Measurements from ENCODE around the gene ABCC3.
"Not testable (repeated sequence)": the region's sequence is repeated elsewhere in the genome, so short reads cannot be mapped to it uniquely, and the experiment has no call there.

ABCC3 gene

DNA sequence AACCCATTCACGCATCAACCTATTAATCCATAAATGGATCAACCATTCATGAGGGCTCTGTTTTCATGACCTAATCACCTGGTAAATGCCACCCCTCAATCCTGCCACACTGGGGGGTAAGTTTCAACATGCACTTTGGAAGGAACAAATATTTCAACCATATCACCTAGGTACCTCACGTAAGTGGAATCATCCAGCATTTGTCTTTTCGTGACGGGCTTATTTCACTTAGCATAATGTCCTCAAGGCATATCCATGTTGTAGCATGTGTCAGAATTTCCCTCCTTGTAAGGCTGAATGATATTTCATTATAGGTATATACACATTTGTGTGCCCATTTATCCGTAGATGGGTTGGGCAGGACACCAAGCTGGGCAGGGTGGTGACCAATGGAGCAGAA is 37.4 kb downstream of the ABCC3 start:
- DNase-seq, result no peak

DNA sequence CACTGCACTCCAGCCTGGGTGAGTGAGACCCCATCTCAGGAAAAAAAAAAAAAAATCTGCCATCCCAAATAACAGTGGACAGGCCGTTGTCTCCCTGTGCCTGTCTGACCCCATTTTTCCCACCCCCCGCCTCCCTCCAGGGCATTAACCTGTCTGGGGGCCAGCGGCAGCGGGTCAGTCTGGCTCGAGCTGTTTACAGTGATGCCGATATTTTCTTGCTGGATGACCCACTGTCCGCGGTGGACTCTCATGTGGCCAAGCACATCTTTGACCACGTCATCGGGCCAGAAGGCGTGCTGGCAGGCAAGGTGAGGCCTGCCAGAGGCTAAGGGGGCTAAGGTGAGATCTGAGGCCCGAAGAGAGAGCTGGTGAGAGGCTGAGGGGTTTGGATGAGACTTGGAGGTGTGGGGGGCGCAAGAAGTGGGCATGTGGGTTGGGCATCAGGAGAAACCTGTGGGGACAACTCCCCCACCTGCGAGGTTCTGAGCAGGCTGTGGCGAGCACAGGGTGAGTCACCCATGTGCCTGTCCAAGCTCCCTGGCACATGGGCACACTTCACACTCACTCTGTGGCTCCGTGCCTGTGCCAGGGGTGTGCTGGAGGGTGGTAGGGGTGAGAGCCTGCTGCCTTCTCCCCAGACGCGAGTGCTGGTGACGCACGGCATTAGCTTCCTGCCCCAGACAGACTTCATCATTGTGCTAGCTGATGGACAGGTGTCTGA is 38.3 kb downstream of the ABCC3 start:
- DNase-seq, result no peak

DNA sequence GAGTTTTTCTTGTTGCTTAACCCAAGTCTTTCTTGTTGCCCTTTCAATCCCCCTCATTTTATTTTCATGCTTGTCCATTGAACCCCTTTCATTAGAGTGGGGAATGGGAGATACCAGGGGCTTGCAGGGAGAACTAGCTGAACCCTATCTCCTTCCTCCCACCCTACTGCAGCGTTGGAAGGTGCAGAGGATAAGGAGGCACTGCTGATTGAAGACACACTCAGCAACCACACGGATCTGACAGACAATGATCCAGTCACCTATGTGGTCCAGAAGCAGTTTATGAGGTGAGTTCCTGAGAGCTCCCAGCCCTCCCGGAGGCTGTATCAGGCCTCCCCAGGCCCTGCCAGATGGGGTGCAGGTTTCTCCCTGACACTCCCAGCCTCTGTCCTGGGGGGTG is 40.5 kb downstream of the ABCC3 start:
- DNase-seq, result no peak

DNA sequence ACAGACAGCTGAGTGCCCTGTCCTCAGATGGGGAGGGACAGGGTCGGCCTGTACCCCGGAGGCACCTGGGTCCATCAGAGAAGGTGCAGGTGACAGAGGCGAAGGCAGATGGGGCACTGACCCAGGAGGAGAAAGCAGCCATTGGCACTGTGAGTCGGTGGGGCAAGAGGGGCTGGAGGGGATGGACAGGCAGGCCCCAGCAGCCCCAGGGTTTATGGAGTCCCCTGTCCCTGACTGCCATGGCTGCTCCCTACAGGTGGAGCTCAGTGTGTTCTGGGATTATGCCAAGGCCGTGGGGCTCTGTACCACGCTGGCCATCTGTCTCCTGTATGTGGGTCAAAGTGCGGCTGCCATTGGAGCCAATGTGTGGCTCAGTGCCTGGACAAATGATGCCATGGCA is 40.9 kb downstream of the ABCC3 start:
- no peak for DNase-seq

DNA sequence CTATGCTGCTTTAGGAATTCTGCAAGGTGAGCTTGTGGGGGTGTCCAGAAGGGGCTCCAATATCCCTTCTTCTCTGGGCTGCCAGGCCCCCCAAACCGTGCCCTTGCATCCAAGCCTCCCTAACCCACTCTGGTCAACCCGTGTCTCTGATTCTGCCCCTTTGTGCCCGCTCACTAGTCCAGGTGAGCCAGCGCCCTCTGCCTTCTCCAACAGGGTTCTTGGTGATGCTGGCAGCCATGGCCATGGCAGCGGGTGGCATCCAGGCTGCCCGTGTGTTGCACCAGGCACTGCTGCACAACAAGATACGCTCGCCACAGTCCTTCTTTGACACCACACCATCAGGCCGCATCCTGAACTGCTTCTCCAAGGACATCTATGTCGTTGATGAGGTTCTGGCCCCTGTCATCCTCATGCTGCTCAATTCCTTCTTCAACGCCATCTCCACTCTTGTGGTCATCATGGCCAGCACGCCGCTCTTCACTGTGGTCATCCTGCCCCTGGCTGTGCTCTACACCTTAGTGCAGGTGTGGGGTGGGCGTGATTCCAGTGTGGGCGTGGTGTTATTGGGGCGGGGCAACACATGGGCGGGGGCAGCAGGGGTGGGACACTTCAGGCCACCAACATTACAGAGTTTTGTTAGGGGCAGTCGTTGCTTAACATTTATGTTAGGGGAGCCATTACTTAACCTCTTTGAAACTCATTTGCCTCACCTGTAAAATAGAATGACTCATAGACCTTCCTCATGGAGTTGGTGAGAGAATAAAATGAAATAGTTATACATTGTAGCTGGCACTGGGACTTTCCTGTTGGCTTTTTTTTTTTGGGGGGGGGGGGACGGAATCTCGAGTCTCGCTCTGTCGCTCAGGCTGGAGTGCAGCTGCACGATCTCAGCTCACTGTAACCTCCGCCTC is 41.6 kb downstream of the ABCC3 start:
- DNase-seq, result no peak

DNA sequence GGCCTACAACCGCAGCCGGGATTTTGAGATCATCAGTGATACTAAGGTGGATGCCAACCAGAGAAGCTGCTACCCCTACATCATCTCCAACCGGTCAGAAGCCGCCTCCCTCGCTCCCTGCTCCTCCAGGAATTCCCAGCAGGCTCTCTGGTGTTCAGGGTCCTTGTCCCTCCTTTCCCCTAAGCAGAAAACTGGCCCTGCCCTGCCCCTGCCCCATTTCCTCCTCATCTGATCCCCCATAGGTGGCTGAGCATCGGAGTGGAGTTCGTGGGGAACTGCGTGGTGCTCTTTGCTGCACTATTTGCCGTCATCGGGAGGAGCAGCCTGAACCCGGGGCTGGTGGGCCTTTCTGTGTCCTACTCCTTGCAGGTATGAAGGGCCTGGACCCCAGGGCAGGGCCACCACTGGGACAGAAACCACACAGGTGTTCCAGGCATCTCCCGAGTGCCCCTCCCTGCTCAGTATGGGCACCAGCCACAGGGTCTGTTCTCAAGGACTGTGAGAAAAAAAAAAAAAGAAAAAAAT is 43.2 kb downstream of the ABCC3 start:
- no peak for DNase-seq

DNA sequence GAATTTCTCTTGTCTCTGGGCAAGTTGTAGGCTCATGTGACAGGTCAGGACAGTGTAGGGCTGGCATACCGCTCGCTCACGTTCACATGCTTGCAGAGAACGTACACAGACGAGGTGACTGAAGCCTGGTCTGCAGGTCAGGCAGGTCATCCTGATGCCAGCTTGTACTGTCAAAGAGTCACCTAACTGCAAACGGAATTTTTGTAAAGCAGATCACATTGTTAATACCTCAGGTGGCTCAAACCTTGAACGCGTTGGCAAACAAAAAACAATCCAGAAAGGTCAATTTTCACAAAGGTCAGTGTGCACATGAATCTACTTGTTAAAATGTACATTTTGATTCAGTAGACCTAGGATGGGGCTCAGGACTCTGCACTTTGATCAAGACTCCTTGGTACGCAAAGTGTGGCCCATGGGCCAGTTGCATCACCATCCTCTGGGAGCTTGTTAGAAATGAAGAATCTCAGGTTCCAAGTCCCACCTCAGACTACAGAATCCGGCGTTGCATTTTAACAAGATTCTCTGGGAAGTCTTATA is 44.4 kb downstream of the ABCC3 start:
- DNase-seq, result no peak

DNA sequence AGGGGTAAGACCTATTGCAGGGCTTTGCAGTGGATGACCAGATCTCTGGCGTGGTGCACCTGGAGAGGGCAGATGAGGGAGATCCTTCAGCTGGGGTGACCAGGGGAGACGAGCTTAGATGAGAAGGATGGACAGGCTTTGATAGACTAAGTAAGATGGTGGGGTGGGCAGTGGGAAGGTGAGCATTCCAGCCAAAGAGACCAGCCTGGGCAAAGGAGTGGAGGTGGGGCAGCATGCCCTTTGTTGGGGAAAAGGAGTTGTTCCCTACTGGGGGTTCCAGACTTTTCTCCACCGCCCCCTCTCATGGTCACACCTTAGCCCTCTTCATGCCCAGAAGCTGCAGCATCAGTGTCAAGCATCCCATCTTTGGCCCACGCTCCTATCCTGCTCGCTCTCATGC is 45.4 kb downstream of the ABCC3 start:
- DNase-seq, result no peak

DNA sequence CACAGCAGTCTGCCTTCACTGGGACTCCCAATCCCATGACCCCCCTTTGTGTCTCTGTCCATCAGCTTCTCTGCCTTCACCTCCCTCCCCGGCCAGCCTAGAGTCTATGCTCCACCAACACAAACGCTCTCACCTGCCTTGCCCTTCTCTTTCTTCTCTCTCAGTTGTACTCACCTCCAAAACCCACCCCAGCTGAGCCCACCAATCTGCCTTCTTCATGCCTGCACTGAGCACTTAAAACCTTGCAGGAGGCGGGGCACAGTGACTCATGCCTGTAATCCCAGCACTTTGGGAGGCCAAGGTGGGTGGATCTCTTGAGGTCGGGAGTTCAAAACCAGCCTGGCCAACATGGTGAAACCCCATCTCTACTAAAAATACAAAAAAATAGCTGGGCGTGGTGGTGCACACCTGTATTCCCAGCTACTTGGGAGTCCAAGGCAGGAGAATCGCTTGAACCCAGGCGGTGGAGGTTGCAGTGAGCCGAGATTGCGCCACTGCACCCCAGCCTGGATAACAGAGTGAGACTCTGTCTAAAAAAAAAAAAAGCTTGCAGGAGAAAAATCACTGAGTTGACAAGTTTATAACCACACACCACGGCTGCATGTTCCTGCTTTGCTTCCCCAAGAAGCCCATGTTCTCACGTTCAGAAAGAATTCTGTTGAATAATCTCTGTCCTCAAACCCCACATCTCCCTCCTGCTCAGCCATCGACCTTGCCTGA is 46.0 kb downstream of the ABCC3 start:
- not testable (repeated sequence) for DNase-seq

DNA sequence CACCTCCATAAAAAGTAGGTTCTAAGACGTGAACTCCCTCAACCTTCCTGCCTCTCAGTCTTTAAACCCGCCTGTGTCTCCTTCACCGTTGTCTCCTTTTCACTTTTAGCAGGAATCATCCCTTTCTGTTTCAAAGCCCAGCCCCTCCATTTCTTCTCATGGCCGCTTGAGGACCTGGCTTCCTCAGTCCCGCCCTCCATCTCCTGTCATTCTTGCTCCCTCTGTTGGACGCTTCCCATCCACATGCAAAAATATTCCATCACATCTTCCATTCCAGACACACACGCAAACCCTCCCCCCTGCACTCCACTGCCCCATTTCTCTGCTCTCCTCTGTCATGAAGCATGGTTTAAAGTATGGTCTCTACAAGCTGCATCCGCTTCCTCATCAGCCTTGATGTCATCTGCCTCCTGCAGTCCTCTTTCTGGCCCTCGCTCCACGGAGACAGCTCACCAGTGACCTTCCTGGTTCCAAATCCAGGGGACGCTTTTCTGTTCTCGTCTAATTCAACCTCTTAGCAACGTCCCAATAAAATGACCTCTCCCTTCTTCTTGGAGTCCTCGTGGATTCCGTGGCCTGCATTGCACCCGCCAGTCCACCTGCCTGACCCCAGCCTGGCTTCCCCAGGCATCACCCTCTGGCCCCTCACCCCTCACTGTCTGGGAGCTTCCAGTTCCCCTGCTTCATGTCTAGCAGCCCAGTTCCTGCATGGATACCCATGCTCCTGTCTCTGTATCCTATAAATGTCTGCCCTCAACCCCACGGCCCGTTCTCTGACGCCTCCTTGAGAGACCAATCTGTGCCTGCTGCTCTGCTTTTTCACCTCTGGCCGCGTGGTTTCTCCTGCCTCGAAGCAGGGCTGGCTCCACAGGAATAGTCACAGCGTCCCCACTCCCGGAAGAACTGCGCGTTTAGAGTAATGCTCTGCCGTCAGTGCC is 46.9 kb downstream of the ABCC3 start:
- no peak for DNase-seq

DNA sequence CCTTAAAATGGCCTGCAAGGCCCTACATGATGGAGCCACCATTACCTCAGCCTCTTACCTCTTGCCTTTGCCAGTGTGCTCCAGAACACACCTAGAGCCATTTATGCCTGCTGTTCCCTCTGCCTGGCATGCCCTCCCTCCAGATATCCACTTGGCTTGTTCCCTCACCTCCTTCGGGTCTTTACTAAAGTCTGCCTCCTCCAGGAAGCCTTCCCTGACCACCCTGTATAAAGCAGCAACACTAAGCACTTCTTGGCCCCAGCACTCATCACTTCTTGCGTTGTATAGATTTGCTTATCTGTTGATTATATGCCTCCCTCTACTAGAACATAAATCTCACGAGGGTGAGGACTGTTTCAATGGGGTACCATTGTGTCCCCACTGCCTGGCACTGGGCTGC is 47.8 kb downstream of the ABCC3 start:
- DNase-seq, result no peak

DNA sequence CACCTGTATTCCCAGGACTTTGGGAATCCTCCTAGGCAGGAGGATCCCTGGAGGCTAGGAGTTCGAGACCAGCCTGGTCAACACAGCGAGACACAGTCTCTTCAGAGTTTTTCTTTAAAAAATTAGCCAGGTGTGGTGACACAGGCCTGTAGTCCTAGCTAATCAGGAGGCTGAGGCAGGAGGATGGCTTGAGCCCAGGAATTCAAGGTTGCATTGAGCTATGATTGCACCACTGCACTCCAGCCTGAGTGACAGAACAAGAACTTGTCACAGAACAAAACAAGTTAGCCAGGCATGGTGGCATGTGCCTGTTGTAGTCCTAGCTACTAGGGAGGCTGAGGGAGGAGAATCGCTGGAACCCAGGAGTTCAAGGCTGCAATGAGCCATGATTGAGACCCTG is 48.3 kb downstream of the ABCC3 start:
- no peak for DNase-seq

DNA sequence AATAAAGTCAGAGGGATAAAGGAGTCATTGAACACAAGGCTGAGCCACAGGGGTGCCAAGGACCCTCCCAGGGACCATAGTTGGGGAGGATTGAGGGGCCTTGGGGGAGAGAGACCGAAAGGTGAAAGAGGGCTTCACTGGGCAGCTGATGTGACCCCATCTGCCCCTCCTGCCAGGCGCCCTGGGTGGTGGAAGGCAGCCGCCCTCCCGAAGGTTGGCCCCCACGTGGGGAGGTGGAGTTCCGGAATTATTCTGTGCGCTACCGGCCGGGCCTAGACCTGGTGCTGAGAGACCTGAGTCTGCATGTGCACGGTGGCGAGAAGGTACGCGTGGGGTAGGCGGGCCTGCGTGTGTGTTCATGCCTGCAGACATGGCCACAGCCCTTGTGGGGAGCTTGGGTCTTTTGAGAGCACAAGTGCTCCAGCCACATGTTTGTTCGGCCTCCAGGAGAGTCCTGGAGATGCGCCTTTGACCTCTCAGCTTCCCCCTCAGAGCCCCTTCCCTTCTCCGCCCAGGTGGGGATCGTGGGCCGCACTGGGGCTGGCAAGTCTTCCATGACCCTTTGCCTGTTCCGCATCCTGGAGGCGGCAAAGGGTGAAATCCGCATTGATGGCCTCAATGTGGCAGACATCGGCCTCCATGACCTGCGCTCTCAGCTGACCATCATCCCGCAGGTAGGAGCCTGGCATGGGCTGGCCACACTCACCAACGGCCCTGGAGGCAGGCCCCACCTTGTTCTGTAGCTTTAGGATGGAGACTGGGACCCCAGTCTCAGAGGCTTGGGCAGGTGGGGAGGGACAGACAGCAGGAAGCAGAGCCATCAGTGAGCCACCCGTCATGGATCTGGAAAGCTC is 49.0 kb downstream of the ABCC3 start:
- no peak for DNase-seq

DNA sequence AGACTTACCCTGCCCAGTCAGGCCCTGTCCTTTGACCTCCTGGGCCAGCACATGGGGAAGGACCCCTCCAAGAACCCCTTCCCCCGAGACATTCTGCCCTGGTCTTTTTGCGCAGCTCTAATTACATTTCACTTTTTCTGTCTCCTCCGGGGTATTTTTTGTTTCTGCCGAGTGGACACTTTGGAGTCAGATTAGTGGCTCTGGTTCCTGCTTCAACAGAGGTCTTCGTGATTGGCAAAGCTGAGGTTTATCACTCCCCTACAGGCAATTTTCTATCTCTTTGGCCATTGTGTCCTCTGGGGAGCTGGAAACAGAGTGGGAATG is 49.6 kb downstream of the ABCC3 start:
- no peak for DNase-seq

DNA sequence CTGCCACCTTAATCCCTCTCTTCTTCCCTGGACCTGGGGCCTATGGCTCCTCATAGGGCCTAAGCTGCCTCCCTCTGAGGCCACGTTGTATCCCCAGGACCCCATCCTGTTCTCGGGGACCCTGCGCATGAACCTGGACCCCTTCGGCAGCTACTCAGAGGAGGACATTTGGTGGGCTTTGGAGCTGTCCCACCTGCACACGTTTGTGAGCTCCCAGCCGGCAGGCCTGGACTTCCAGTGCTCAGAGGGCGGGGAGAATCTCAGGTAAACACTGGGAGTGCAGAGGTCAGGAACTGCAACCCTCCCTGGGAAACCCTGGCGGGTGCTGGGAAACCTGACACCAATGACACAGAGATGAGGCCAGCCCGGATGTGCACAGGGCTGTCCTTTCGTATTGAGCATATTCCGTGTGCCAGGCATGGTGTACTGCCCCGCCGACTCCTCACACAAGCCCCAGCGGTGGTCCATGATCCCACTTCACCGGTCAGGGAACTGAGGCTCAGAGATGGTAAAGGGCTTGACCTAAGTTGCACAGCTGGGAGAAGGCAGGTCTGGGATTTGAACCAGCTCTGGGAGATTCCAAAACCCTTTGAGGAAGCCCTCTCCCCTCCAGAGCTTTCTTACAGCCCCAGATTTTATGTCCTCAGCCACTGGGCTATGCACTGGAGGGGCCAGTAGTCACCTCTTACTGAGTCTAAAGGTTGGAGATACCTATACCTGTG is 50.1 kb downstream of the ABCC3 start:
- DNase-seq, result no peak

DNA sequence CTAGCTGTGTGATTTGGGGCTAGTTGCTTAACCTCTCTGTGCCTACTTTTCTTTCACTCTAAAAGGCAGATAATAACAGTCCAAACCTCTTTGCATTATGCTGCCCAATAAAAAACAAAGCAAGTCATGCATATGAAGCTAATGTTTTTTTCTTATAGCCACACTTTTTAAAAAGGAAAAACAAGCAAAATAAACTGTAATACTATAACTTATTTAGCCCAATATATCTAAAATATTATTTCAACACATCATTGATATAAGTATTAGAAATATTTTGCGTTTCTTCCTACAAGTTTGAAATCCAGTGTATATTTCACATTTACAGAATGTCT is 50.6 kb downstream of the ABCC3 start:
- DNase-seq, result no peak

DNA sequence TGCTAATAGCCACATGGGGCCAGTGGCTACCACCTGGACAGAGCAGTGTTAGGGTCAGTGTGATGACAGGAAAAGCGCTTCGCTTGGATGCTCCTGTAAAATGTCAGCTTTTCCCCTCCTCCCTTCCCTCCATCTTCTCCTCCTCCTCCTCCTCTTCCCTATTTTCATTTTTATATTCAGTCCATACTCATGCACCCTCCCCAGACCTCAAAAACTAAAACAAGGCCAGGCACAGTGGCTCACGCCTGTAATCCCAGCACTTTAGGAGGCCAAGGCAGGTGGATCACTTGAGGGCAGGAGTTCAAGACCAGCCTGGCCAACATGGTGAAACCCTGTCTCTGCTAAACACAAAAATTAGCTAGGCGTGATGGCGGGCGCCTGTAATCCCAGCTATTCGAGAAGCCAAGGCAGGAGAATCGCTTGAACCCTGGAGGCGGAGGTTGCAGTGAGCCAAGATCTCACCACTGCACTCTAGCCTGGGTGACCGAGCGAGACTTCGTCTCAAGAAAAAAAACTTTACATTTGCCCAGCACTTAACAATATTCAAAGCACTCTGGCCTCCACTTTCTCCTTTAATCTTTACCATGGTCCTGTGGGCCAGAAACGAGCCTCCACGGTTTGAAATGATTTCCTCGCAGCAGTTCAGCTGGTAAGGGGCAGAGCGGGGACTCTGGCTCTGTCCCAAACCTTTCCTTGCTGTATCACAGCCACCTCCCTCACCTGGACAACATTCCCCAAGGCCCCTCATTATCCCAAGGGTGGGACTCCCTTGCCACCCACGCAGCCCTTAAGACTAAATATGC is 51.2 kb downstream of the ABCC3 start:
- DNase-seq, result no peak

DNA sequence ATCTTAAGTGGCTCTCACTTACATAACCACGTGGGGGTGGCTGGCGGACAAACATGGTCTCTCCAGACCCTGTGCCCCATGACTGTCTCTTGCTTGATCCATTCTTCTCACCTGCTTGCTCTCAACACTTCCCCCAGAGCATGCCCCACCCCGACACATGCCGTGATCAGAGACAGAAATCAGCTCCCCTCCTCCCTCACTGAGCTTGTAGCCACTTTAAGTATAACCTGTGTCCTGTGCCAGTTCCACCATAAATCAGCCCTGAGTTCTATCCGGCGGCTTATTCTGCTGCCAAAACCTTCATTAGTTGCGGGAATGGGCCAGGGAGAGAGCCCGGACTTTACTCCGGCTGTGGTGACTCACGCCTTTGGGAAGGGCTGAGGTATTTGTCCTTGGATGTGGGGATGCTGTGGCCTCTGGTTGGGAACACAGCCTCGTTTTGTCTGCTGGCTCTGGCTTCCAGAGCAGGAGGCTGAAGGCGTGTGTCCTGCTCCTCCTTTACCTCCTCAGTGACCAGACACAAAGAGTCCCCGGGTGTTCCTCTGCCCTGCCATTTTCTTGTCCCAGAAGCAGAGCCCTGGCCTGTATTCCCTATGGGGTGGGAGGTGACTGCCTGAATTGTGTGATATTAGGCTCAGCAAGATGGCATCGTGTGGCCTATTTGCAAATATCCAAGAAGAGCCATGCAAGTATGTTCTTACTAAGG is 52.0 kb downstream of the ABCC3 start:
- no peak for DNase-seq

All from activated CD8-positive, alpha-beta memory T cell treated with anti-CD3 and anti-CD28 coated beads, Interleukin-2, amount 50 U/mL, for 4 hours (primary cell).